IPS DF 19.7 (cell line): ENCODE results near the gene POTEF.
"Not testable (repeated sequence)": the region's sequence is repeated elsewhere in the genome, so short reads cannot be mapped to it uniquely, and the experiment has no call there.

Experiments
- DNase-seq: peaks from one replicate; pipeline ENCODE4 v3.0.0-alpha.2; 2013; ENCODE audit warnings: low read depth, low spot score

Gene POTEF

DNA sequence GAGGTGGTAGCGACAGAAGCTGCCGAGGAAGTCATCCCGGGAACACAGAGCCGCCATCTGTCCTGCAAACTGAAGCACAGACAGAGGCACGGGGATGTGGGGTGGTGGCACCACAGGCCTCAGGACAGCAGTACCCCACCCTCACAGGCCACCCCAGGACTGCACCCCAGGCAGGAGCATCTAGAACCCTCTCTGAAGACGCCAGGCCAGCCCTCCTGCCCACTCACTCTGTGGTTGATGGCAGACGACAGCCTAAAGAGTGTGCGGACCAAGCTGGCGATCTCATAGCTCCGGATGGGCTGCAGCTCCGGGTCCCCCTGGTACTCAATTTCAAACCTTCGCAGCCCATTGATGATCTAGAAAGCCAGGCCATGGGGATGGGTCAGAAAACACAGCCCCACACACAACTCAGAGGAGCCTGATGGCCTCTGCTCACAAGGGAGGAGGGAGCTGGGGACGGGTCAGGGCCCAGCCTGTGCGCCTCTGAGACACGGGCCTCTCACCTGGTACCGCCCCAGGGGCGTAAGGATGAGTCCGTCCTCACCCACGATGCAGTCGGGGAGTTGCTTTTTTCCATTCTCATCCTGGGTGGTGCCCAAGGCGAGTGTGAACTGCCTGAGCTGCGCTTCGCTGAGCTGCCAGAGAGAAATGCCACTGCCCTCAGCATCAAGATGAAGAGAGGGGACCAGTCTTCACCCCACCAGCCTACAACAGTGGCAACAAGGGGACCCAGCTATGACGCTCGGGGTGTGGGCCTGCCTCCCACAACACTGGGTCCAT is 24.0 kb upstream of the POTEF start:
- DNase-seq: no peak

DNA sequence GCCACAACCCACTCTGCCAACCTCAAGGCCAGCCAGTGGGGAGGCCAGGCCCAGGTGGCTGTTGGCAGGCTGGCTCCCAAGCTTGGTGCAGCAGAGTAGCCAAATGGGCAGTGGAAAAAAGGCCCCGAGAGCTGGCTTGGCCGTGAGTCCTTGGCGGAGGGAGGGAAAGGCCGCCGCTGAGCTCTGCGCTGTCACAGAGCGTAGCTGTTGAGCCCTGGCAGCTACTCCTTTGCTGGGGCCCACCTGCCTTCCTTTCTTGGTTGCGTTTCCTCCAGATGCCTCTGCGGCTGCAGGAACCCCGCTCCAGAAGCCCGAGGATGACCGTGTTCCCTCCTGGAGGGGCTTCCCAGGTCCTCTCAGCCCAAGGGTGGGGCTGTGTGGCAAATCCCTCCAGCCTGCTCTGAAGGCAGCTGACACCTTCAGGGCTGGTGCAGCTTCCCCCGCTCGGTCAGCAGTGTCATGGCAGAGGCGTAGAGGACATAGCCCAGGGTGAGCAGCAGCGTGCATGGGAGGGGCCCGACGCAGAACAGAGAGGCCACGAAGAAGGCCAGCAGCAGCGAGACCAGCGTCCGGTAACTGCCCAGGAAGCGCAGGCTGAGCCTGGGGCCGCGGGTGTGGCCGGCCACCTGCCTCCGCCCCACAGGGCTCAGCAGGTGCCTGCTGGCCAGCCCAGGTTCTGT is 23.3 kb upstream of the POTEF start:
- DNase-seq: not testable (repeated sequence)

DNA sequence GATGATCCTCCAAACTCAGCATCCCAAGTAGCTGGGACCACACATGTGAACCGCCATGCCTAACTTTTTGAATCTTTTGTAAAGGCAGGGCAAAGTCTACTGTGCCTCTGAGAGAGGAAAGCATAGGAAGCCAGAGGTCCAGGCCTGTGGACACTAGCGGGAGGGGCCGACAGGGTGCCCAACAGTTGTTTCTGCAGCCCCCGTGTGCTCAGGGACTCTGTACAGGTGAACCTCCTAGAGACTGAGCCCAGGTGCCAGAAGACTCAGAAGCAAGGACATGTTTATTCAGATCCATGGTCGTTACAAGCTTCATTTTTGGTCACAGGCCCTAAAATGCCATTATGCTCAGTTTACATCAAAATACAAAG is 22.1 kb upstream of the POTEF start:
- DNase-seq: not testable (repeated sequence)

DNA sequence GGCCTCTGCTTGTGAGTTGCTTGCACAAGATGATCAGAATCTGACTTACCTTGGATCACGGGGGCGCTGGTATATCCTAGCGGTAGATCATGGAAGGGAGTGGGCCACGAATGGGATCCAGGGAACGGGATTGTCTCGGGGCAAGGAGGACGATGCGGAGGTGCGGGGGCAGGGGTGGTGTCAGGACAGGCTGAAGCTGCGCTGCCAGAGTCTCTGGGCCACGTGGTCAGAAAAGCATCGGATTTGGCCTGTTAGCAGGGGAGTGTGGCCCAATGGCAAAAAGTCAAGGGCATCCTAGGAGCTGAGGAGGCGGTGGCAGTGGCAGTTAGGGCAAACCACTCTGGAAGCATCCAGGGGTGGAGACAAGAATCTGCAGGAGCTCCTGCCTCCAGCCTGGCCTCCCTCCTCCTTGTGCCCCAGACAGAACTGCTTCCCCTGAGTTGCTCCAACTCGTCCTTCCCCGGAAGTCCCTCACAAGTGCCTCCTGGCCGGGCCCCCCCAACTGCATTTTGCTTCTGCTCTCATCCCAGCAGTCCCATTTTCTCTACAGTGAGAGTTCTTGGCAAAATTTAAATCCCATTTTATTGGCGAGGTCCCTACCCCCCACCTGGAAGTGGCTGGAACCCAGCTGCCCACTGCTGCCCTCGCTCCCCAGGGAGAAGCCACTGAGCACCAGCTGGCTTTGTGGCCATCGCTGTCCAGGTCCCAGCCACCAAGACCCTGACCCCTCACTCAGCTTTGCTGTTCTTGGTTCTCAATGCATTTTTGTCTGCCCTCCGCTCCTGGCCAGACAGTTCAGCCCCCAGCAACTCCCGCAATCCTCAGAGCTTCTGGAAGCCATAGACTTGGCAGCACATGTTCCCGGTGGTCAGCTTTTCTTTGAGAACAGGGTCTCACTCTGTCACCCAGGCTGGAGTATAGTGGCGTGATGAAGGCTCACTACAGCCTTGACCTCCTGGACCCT is 21.4 kb upstream of the POTEF start:
- no peak for DNase-seq

DNA sequence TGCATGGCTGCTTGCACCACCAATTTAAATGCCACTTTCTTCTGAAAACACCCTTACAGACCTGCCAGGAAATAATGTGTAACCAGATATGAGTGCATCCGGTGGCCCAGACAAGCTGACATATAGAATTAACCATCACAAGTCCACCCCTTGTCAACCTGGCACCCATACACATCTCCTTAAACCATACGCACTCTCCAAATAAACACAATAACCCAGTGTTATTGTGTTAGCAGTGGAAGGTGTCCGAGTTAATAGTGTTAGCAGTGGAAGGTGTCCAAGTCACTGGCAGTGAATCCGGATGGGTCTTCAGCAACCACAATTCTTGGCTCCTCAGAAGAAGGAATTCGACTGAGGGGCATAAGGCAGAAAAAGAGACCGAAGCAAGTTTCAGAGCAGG is 19.5 kb upstream of the POTEF start:
- DNase-seq: not testable (repeated sequence)

DNA sequence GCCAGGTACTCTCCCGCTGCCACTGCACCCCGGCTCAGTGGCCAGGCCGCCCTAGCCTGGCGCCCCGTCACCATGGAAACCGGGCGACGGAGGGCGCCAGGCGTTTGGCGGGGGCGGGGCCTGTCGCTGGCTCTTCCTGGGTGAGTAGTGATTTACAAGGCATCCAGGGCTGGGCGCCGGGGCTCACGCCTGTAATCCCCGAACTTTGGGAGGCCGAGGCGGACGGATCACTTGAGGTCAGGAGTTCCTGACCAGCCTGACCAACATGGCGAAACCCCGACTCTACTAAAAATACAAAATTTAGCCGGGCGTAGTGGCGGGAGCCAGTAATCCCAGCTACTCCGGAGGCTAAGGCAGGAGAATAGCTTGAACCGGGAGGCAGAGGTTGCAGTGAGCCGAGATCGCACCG is 16.0 kb upstream of the POTEF start, which contains the start of gene CCDC74B:
TSS of gene CCDC74B (minus strand) at position 107 of the 409 bp plus-strand sequence. CDS start 116 bp downstream, outside the sequence.
- DNase-seq: not testable (repeated sequence)

DNA sequence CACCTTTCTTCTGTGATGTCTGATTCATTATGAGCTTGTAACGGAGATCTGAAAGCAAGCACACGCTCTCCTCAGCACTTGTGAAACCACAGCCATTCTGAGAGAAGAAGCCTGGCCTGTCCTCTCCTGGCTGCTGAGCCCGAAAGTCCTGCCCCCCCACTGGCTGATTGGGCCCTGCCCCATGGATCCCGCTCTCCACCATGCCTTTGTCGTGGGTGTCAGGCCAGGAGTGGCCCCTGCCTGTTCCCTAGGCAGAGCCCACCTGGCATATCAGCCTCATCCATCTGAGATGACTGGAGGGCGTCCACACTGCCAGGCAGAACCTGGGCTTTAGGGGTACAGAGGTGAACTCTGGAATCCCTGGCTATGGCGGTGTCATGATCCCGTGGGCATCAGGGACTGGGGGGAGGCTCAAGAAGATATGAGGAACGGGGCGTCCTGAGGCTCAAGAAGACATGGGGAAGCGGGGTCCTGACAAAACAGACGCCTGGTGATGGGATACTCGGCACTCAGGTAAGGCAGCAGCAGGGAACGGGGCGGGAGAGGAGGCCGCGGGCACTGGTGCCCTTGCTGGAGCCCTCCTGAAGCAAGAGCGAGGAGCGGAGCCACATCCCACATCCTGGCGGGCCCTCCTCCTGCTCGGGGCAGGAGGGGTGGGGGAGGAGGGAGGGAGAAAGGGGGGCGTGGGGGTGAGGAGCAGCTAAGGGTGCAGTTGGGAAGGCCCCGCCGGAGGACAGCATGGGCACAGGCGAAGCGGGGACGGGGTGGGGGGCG is 14.4 kb upstream of the POTEF start:
- DNase-seq: not testable (repeated sequence)

DNA sequence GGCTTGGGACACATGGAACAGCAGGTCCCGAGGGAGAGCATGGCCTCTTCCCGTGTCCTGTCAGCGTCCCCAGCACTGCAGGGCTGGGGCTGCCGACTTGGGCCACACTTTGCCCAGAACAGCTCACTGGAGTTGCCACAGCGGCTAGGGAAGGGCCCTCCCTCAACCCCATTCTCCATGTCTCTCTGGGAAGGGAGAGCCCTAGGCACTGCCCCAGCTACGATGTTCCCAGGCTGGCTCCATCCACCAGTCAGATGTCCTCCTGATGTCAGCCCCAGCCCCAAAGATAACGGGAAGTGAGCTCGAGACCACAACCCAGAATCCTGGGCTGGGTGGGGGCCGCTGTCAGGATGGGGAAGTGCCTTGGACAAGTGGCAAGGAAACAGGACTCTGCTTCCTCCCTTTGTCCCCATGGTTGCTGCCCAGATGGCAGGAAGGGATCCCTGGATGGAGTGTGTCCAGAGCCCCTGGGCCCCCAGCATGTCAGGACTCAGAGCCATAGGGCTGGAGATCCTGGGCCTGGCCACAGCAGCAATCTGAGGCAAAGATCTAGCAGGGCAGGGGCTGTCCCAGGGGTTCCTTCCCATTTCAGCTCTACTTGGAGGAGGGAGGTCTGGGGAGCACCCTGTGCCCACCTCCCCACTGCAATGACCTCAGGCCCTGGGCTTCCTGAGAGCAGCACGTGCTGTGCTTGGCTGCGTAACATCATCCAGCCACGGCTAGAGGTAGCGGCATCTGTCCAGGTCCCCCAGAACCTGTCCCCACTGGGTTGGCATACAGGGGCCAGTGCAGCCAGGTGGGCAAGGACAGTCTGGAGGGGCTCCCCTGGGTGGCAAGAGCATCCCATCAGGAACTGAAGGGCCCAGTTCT is 13.6 kb upstream of the POTEF start:
- not testable (repeated sequence) for DNase-seq

DNA sequence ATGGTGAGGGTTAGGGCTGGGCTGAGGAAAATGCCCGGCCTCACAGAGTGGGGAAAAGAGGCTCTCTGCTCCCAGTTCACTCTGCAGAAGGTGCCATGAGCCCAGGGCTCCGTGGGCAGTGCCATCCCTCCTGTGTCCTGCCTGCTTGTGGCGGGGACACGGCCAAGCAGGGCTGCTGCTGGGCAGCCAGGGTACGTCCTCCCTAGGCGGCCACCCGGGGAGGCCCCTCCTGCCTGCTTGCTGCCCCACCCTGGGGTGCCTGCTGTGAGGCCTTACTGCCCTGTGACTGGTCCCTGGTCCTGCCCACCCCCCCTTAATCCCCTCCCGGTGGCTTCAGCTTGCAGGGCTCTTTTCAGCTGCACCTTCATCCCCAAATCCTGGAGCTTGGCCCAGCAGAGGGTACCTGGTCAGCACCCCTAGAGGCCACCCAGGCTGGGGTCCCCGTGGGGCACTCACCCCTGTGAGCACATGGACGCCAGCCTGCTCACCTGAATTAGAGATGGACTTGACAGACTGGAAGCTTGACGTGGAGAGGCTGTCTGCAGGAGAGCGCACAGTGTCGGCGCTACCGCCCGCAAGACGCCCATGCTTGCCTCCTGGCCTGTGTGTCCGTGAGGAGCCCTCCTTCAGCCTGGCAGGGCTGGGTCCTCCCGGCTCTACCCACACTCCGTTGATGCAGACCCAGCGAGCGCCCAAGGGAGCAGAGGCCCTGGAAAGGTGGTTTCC is 12.8 kb upstream of the POTEF start:
- not testable (repeated sequence) for DNase-seq

DNA sequence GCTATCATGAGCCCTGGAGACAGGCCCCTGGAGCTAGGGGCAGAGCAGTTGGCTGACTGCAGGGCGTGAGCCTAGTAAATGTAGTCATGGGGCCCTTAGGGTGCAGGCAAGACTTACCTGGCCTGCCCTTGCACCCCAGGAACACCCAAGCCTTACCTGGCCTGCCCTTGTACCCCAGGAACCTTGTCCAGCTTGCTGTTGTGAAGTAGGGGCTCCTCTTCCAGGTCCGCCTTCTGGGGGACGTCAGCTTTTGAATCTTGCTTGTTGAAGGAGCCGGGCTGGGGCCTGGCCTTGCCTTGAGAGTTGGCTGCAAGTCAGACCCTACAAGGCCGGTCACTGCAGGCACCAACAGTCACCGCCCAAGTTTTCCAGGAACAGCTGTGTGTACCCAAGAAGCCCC is 12.0 kb upstream of the POTEF start:
- DNase-seq: not testable (repeated sequence)

DNA sequence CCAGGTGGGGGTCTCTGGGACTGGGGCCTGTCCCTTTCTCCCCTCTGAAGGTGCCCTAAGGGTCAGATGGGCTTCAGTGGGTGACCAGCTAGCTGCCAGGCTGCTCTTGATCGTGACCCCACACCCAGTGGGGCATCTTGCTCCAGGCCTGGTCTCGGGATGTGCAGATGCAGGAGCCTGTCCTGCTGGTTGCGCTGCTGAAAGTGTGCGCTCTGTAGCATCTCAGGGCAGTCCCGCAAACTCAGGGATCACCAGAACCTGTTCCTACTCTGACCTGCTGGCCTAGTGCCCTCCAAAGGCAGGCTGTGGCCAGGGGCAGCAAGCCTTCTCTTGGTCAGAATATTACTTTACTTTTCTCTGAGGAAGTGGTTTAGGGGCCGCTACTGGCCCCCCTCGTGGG is 11.5 kb upstream of the POTEF start:
- not testable (repeated sequence) for DNase-seq

DNA sequence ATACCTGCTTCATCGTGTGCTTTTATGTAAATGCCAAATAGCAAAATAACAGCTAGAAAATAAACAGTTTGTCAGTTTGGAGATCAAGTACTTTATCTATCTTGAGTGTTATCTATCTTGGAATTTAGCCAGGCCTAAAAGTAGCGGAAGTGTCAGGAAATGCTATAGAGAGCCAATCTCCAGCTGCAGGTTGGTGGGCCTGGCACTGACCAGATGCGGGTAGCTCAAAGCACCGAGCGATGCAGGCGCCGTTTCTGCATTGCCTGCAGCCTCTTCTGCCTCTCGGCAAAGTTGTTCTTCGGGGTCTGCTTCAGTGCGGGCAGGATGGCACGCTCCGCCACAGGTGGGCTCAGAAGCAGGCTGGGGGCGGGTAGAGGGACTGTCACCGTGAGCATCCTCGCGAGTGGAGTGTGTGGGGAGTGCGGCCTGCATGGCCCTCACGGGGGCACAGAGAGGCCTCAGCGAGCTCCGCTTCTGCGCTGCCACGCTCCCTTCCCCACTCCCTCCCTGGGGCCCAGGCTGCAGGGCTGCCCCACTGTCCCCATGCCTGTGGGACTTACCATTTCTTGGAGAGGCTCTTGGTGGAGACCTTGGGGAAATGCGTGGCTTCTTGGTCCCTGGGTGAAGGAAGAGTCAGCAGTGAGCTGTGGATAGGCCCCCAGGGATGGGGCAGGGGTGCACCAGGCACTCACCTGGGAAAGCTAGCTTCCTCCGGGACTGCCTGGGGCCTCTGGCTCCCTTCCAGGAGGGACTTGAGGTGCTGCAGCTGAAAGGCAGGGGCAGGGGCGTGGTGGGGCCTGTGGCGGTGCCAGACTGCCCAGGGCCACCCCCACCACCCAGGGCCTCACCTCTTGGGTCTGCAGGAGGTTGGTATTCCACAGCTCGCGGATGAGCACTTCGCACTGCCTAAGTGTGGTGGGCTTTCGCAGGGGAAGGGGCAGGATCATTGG is 10.6 kb upstream of the POTEF start:
- DNase-seq: not testable (repeated sequence)

DNA sequence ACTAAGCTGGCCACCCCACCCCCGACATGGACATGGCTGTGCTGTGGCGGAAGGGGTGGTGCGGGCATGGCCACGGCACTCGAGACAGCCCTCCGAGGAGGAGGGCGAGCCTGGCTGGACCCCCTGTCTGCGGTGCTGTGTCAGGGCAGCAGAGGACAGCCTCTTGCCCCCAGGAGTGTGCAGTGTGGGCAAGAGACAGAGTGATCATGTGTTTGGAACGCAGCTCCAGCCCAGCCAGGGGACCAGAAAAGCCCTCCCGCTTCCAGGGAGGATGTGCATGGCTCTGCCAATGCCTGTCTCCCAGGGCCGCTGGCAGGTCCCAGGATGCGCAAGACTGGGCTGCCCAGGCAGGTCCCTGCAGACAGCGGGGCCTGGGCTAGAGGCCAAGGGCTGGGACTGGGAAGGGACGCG is 9.8 kb upstream of the POTEF start:
- DNase-seq: not testable (repeated sequence)

DNA sequence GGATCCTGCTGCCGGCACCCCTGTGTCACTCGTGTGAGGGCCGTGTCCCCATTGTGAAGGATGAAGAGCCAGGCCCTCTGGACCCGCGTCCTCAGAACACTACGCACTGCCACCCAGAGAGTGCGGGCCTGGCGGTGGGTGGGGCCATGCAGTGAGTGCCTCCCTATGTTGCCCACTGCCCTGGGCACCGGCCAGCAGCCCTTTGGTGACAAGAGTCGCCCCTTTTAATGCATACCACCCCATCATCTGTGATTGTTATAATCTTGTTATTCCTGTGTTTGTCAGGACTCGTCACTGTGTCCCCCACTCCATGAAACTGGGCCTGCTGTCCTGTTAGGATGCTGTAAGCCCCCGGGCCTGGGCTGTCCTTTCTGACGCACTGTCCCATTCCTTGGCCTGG is 9.3 kb upstream of the POTEF start:
- DNase-seq: not testable (repeated sequence)

DNA sequence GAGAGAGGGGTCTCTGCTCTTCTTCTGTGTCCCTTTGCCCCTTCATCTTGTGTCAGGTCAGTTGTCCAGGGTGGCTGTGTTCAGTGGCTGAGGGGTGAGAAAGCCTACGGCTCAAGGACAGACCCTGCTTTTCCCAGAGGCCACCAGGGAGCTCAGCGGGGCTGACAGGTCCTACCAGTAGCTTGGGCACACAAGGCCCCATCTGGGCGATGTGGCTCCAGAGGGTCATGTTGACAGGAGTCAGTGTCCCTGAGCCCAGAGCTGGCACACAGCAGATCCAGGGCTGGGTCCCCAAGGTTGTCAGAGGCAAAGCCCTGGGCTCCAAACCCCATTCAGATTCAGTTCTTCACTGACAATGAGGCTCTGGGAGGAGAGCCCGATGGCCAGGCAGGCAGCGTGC is 8.1 kb upstream of the POTEF start:
- not testable (repeated sequence) for DNase-seq

DNA sequence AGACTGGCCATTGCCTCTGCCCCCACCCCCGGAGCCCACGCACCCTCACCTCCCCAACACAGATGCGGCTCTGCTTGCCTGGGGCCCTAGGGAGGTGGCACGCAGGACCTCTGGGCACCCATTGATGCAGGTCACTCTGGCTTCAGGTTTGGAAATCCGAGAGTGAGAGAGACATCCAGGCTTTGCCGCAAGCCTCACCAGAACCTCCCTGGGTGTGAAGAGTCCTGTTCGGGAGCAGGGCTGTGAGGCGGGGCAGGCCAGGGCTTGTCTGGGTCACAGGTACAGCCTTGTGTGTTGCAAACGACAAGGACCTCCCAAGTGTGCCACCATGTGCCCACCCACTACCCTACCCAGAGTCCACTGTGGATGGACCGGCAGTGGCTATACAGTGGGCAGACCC is 7.5 kb upstream of the POTEF start:
- DNase-seq: not testable (repeated sequence)

DNA sequence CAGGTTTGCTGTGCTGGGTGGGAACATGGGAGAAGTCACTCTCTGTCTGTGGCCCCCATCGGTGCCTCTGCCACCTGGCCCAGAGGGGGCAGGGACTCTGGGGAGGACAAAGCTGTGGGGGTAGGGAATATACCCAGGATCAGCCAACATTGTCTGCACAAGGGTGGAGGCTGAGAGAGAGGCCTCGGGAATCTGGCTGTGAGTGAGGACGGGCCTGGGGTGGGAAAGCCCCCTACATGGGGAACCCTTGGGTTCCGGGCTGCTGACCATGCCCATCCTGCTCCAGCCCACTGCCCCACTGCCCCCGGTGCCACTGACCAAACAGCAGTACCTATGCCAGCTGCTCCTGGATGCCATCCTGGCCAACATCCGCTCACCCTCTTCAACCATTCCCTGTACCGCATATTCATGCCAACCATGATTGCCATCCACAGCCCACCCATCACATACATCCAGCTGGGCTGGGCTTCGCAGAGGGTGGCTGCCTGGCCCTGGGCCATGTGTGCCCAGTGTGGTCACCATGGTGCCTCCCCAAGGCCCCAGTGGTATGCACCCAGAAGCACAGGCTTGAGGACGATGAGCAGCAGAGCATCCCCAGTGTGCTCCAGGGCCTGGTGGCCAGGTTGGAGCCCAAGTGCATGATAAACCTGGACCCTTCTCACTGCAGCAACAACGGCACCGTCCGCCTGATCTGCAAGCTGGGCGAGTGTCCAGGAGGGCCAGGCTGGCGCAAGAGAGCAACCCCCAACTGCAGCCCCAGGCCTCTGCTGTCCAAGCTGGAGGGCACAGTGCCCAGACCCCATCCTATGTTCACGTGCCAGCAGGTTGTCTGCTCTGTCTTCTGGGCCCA is 6.9 kb upstream of the POTEF start:
- no peak for DNase-seq
